GM19238 (cell line): ENCODE results near the gene PWWP2A.
"Not testable (repeated sequence)": the region's sequence is repeated elsewhere in the genome, so short reads cannot be mapped to it uniquely, and the experiment has no call there.

ENCODE experiments used
- DNase-seq: peaks from one replicate; pipeline ENCODE4 v3.0.0; 2011; ENCODE audit warnings: low spot score; ENCODE audit not compliant: insufficient read length

The PWWP2A gene

DNA sequence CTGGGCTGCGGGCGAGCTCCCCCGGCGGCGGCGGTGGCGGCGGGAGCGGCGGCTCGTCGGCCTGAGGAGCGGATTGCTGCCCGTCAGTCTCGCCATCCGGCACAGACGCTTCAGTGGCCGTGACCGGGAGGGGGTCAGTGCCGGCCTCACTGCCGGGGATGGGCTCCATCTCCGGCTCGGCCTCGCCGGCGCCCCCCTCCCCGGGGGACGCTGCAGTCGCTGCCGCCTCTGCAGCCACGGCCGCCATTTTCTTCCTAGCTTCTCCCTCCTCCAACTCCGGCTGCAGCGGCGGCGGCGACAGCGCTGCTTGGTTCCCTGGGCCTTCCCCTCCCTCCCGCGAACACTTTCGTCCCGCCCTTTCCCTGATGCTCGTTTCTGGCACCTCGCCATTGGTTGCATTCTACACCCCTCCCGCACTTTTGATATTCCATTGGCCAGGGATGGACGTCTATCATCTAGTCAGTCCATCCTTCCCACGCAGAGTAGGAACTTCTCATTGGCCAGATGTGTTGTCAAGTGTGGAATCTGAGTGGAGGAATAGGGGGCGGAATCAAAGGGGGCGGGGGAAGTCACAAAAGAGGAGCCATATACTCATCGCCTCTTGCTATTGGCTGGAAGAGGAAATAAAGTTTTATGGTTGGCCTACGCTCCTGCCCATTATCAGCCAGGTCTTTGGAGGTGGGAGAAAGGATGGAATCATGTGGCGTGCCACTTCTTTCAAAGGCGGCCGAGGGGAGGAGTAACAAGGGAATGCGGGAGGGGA lies at the start of gene PWWP2A:
Gene PWWP2A, minus strand, starts transcription at position 309 of the 763 bp plus-strand sequence. Its CDS starts 62 bp downstream, at position 247.
- DNase-seq, result peak; percentile 93

- DNase-seq, result no peak
These were observed 48.4 kb upstream of the PWWP2A start for GRCh38 chr5:160167624-160168165.

DNA sequence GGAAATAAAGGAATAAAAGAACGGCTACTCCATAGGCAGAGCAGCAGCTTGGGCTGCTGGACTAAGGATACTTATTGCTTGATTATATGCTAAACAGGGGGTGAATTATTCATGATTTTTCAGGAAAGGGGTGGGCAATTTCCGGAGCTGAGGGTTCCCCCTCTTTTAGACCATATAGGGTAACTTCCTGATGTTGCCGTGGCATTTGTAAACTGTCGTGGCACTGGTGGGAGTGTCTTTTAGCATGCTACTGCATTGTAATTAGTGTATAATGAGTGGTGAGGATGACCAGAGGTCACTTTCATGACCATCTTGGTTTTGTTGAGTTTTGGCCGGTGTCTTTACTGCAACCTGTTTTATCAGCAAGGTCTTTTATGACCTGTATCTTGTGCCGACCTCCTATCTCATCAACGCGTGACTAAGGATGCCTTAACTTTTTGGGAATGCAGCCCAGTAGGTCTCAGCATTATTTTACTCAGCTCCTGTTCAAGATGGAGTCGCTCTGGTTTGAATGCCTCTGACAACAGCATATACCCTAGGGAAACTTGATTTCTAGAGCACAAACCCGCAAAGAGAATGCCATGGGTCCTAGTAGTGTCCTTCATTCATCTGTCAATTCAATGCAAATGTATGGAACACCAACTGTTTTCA lies 47.8 kb upstream of the PWWP2A start:
- DNase-seq, result no peak

- no peak for DNase-seq
These were observed 47.1 kb upstream of the PWWP2A start for GRCh38 chr5:160166069-160166972.

- no peak for DNase-seq
These were observed 46.2 kb upstream of the PWWP2A start for GRCh38 chr5:160165137-160166068.

DNA sequence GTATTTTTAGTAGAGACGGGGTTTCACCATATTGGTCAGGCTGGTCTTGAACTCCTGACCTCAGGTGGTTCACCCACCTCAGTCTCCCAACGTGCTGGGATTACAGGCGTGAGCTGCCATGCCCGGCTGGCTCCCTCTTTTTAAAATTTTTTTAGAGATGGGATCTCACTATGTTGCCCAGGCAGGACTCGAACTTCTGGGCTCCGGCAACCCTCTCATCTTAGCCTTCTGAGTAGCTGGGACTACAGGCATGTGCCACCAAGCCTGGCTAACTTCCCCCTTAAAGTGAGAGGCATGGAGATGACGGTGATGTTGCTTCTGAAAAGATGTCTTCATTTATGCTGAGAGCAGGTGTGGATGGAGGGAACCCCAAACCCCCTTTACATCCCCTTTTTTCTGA lies 43.7 kb upstream of the PWWP2A start:
- no peak for DNase-seq

GRCh38 chr5:160161626-160162025 lies 42.4 kb upstream of the PWWP2A start:
- no peak for DNase-seq

DNA sequence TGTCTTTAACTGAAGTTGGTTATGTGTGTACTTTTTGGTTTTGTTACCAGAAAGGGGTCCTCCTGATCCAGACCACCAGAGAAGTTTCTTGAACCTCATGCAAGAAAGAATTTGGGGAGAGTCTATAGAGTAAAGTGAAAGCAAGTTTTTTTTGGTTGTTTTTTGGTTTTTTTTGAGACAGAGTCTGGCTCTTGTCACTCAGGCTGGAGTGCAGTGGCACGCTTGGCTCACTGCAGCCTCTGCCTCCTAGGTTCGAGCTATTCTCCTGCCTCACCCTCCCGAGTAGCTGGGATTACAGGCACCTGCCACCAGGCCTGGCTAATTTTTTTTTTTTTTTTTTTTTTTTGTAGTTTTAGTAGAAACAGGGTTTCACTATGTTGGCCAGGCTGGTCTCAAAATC lies 41.6 kb upstream of the PWWP2A start:
- DNase-seq, result not testable (repeated sequence)

- DNase-seq, result no peak
These were observed 40.9 kb upstream of the PWWP2A start for GRCh38 chr5:160159991-160160792.

GRCh38 chr5:160158087-160158486 lies 38.8 kb upstream of the PWWP2A start:
- no peak for DNase-seq

- DNase-seq, result no peak
These were observed 35.9 kb upstream of the PWWP2A start for GRCh38 chr5:160155017-160155750.

- DNase-seq, result no peak
These were observed 33.7 kb upstream of the PWWP2A start for GRCh38 chr5:160152901-160153300.

- DNase-seq, result no peak
These were observed 33.0 kb upstream of the PWWP2A start for GRCh38 chr5:160152287-160152686.

DNA sequence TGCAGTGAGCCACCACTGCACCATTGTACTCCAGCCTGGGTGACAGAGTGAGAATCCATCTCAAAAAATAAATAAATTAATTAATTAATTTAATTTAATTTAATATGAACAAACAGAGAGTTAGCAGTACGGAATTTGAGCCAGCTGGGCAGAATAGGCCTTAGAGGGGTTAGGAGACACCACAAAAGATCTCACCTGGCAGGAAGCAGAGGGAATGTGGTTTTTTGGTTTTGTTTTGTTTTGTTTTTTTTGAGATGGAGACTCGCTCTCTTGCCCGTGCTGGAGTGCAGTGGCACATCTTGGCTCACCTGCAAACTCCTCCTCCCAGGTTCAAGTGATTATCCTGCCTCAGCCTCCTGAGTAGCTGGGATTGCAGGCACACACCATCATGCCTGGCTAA lies 31.8 kb upstream of the PWWP2A start:
- DNase-seq, result no peak

- no peak for DNase-seq
These were observed 31.1 kb upstream of the PWWP2A start for GRCh38 chr5:160150381-160150780.

- not testable (repeated sequence) for DNase-seq
These were observed 25.2 kb upstream of the PWWP2A start for GRCh38 chr5:160144436-160144835.

DNA sequence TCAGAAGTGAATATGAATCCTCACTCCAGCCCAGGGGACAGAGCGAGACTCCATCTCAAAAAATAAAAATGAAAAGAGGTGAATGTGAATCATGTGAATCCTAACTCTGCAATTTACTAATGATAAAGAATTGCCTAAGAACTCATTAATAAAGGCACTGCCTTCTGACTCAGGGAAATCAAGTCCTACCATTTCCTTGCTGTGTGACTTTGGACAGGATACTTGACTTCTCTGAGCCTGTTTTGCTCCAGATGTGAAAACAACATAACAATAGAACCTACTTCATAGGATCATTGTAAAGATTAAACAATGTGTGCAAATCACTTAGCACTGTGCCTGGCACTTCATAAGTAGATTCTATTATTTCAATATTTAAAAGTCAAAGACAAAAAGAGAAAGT lies 15.1 kb upstream of the PWWP2A start:
- DNase-seq, result no peak

- no peak for DNase-seq
These were observed 14.7 kb upstream of the PWWP2A start for GRCh38 chr5:160133918-160134304.
